HEK293T (cell line): Measurements from ENCODE around the gene ZDHHC16.

Experiments
- ARNT ChIP-seq: fragments of 450-650 bp; IDR thresholded peaks from 2 replicates; pipeline ENCODE4 v1.6.1; 2017; ENCODE audit warnings: mild to moderate bottlenecking
- BHLHE40 ChIP-seq: fragments of 450-650 bp; IDR thresholded peaks from 2 replicates; pipeline ENCODE4 v1.6.1; 2016; ENCODE audit warnings: mild to moderate bottlenecking, moderate library complexity, borderline replicate concordance
- ELF4 ChIP-seq: fragments of 450-650 bp; IDR thresholded peaks from 2 replicates; pipeline ENCODE4 v1.6.1; 2017; ENCODE audit warnings: antibody characterized with exemption
- FOXA1 ChIP-seq: fragments of 450-650 bp; IDR thresholded peaks from 2 replicates; pipeline ENCODE4 v1.6.1; 2016; ENCODE audit warnings: mild to moderate bottlenecking
- FOXM1 ChIP-seq: fragments of 450-650 bp; IDR thresholded peaks from 2 replicates; pipeline ENCODE4 v1.6.1; 2017; ENCODE audit warnings: mild to moderate bottlenecking, borderline replicate concordance
- HDGF ChIP-seq: fragments of 450-650 bp; IDR thresholded peaks from 2 replicates; pipeline ENCODE4 v1.6.1; 2017; ENCODE audit warnings: antibody characterized with exemption, borderline replicate concordance
- L3MBTL2 ChIP-seq: fragments of 450-650 bp; conservative IDR thresholded peaks from 2 replicates; pipeline ENCODE4 v1.6.1; 2016; ENCODE audit warnings: mild to moderate bottlenecking
- LEF1 ChIP-seq: fragments of 450-650 bp; IDR thresholded peaks from 2 replicates; pipeline ENCODE4 v1.6.1; 2017; ENCODE audit warnings: mild to moderate bottlenecking, borderline replicate concordance
- SP1 ChIP-seq: fragments of 450-650 bp; IDR thresholded peaks from 2 replicates; pipeline ENCODE4 v1.6.1; 2017
- SUZ12 ChIP-seq: fragments of 450-650 bp; IDR thresholded peaks from 2 replicates; pipeline ENCODE4 v1.6.1; 2016; ENCODE audit warnings: mild to moderate bottlenecking
- TARDBP ChIP-seq: fragments of 450-650 bp; IDR thresholded peaks from 2 replicates; pipeline ENCODE4 v1.6.1; 2016
- ZNF384 ChIP-seq: fragments of 450-650 bp; IDR thresholded peaks from 2 replicates; pipeline ENCODE4 v1.6.1; 2016

DNA sequence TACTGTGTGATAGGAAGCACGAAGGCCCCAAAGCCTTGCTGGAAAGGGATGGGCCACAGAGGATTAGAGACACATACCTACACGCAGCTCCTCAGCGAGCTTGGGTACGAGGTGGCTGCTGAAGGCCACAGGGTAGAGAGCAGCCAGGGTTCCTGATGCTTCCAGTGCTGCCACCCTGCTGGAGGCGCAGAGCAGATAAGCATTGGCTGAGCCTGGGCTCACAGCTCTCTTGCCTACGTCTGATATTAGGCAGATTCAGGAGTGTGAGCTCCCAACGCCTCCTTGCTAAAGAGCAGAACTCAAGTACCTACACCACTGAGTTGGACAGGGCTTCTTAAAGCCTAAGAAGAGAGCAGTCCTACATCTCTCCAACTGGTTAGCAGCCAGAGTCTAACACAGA is 20.0 kb downstream of the ZDHHC16 start:
- TF ChIP-seq BHLHE40 (no peak), FOXM1 (no peak), FOXA1 (no peak), ZNF384 (no peak), TARDBP (no peak), SUZ12 (no peak), SP1 (no peak), L3MBTL2 (no peak), HDGF (no peak), LEF1 (no peak), ELF4 (no peak), ARNT (no peak)
